Stimulated activated CD4-positive, alpha-beta T cell treated with anti-CD3 and anti-CD28 coated beads, Interleukin-12 subunit alpha, Interleukin-12 subunit beta, amount 100 ng/mL, for 24 hours (primary cell): Measurements from ENCODE around the gene IMPDH1.

Experiments
- DNase-seq, 2 experiments: peaks; one replicate each; pipeline ENCODE4 v3.0.0-alpha.2; 2020; ENCODE audit warnings: low read depth in 2 of 2

The IMPDH1 gene

DNA sequence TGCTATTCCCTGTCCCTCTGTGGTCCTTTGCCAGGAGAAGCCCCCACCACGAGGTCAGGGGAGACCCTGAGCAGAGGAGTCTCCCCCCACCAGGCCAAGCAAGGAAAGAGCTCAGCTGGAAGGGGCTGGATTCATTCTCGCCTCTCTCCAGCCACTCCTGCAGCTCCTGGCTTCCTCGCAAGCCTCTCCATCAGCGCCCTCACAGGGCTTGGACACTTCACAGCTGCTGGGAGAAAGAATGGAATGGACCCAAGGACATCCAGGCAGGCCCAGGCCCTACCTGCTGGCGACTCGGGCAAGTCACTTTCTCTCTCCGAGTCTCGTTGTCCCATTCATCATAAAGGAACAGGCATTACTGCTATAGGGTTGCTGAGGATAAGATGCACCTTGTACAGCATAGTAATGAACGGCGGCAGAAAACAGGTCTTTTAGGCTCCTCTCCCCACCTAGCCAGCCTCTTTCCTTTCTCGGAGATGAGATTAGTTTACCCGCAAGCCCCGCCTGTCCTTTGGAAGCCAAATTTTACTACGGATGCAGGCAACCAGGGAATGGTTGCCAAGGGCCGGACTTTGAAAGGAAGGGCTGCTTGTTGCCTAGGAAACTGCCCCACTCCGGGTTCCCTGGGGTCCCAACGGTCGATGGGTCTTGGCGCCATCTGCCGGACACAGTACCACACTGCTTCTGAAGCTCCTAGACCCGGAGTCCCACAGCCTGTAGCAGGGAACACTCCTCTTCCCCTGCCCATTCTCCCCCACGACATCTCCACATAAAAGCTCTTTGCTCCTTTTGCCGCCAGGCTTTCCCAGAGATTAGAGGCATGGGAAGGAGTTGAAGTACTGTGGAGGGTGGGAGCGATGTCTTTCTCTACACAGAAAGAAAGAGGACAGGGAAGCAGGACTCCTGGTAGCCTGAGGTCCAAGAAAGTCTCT, 22.3 kb downstream of the IMPDH1 start:
- peak; percentile 49 to 71 for DNase-seq

DNA sequence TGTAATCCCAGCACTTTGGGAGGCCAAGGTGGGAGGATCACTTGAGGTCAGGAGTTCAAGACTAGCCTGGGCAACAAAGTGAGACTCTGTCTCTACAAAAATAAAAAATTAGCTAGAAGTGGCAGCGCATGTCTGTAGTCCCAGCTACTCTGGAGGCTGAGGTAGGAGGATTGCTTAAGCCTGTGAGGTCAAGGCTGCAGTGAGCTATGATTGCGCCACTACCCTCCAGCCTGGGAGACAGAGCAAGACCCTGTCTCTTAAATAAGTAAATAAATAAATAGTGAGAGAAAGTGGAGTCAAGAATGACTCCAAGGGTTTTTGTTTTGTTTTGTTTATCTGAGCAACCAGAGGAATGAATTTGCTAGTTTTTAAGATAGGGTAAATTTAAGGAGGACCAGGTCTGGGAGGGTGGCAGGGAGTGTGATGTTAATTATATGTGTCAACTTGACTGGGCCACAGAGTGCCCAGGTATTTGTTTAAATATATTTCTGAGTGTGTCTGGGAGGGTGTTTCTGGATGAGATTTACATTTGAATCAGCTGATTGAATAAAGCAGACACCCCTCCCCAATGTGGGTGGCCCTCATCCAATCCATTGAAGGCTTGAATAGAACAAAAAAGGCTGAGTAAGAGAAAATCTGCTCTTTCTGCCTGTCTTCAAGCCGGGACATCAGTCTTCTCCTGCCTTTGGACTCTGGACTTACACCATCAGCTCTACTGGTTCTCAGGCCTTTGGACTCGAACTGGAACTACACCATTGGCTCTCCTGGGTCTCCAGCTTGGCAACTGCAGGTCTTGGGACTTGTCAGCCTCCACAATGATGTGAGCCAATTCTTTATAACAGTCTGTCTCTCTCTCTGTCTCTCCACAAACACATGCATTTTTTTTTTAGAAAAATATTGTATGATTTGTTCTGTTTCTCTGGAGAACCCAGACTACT, 23.5 kb downstream of the IMPDH1 start:
- DNase-seq: no peak

DNA sequence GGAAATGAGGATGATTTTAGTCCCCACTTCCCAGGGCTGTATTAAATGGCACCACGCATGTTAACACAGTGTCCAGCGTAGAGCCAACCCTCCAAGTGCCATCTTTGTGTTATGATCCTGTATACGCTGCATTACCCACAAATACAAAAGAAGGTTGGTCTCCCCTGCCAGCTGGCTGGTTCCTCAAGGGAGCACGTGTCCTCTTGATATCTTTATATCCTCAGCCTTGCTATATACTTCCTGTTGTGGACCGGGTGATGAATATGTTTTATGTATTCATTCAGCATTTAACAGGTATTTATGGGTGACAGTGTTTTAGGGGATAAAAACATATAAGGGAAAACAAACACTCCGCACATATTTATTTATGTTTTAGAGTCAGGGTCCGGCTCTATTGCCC, 25.1 kb downstream of the IMPDH1 start:
- no peak for DNase-seq

DNA sequence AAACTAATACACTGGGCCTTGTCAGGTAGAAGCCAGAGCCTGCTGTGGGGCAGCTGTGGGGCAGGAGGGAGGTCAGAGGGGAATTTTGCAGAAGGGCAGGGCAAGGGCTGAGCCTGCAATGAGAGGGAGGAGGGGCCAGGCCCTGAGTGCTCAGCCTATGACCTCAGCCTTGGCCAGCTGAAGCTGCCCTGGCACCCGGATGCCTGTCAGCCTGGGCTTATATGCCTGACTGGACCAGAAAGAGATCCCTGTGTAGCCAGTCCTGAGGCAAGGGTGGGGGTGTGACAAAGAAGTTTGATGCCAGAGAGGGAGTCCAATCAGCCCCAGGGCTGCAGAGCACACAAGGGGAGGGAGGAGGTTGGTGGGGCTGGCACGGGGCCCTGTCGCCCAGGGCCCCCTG, 26.0 kb downstream of the IMPDH1 start:
- no peak for DNase-seq

DNA sequence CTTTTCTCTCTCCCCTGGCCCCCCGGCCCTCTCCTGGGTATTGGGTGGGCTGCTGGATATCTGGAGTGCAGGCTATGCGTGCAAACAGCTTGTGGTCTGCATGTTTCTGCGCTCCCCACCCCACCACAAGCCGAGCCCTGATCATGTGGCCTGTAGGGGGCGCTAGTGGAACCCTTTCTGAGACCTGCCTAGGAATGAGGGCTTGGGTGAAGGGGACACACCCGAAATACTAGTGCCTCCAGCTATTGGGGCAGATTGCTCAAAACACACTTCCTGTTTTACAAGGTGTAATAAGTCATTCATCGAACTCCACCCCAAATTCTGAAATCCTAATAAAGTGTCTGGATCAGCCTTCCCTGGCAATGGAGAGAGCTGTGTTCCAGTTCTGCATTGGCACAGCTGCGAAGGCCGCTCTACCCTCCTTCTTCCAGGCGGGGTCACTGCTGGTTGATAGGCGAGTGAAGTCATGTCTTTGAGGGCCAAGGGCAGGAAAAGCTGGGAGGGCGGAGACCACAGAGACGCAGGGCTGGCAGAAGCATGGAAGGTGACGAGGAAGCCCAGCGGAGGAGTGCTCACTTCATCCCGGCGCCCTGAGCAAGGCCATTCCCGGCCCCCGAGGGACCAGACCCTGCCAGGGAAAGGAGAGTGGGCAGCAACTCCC, 28.5 kb downstream of the IMPDH1 start:
- DNase-seq: peak in 1 of 2 experiments; percentile 42

DNA sequence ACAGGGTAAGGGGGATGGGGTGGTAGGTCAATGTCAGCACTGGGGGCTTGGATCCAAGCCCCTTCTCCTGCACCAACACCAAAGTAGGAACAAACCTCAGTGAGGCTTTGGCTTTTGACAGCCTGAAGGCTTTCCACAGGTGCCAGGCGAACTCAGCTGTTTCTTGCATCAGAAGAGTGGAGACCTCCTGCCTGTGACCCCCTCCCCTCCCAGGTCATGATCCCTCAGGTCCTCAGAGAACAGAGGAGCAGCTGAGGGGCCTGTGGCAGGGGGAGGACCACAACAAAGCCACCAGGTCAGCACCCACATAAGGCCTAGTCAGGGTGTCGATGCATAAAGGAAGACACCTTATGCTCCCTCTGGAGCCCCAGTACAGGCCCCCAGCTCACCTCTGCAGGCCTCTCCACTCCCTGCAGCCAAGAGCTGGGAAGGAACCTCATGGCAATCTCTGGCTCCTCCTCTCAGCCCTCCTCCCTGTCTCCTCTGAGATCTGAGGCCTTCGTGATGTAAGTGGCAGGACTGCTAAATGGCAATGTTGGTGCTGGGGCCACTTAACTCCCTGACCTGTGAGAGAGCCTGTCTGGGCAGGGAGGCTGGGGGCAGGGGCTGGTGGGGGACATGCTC, 29.2 kb downstream of the IMPDH1 start:
- DNase-seq: no peak

DNA sequence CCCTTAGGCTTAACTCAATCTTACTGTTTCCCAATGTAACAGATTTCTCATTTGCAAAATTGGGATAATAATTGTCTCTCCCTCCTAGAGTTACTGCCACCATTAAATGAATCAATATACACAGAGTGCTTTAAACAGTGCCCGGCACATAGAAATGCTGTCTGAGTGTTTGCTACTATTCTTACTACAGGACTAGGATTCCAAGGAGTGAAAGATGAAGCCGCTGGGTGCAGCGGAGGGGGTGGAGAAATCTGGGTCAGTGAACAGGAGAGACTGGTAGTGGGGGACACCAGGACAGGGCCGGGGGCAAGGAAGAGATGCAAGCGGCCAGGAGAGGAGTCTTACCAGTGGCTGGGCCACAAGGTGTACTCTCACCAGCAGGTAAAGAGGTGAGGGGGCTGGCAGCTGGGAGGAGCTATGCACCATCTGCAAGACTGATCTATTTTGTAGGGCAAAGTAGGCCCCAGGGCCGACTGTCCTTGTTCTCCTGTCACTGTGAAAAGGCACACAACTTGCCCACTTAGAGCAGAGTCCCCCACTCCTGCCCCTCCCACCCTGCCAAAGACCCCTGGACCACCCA, 29.8 kb downstream of the IMPDH1 start:
- DNase-seq: no peak

DNA sequence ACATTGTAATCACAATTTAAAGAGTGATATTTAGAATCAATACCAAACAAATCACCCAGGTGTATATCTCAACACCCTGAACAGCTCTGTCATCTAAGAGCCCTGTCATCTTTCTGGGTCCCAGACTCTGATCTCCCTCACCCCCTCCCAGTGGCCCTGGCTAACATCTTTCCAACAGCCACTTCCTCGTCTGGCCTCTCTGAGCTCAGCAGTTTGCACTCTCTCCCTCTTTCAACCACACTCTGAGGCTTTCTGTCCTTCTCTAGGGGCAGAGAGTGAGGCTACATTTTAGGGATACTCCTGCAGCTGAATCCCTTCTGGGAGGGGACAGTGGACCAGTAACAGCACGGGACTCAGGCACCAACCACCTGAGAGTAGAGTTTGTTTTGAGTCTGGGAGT, 31.1 kb downstream of the IMPDH1 start:
- no peak for DNase-seq

DNA sequence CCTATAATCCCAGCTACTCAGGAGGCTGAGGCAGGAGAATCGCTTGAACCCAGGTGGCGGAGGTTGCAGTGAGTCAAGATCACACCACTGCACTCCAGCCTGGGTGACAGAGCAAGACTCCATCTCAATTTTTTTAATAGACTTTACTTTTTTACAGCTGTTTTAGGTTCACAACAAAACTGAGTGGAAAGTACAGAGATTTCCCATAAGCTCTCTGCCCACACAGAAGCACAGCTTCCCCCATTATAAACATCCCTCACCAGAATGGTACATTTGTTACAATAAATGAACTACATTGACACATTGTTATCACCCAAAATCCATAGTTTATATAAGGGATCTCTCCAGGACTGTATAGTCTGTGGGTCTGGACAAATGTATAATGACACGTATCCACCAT, 33.7 kb downstream of the IMPDH1 start:
- no peak for DNase-seq

DNA sequence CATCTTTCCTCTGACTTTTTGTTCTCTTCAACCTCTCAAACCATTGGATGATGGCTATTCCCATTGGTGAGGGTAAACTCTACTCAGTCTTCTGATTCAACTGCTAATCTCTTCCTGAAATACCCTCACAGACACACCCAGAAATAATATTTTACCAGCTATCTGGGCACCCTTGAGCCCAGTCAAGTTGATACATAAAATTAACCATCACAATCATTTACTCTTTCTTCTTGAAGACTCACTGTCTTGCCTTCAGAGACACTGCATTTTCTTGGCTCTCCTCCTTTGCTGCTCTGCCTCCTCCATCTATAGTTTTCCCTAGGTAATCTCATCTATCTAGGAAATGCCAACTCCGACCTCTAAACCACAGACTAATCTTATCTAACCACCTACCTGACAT, 35.7 kb downstream of the IMPDH1 start:
- DNase-seq: no peak

DNA sequence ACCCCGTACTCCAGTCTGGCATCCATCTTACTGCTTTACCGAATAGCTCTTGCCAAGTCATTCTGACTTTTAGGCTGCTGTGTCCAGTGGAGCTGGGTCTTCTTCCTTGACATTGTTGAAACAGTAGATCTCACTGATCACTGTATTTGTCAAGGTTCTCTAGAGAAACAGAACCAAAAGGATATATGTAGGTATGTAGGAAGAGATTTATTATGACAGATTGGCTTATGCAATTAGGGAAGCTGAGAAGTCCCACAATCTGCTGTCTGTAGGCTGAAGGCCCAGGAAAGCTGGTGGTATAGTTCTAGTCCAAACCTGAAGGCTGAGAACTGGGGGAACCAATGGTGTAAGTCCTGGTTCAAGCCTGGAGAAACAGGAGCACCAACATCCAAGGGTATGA, 36.2 kb downstream of the IMPDH1 start:
- no peak for DNase-seq

DNA sequence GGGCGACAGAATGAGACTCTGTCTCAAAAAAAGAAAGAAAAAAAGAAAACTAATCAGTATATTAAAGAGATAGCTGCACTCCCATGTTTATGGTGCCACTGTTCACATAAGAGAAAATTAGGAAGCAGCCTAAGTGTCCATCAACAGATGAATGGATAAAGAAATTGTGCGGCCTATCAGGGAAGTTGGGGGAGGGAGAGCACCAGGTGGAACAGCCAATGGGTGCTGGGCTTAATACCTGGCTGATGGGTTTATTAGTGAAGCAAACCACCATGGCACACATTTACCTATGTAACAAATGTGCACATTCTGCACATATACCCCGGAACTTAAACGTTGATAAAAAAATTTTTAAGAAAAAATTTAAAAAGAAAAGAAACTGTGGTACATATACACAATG, 39.3 kb downstream of the IMPDH1 start:
- DNase-seq: no peak

DNA sequence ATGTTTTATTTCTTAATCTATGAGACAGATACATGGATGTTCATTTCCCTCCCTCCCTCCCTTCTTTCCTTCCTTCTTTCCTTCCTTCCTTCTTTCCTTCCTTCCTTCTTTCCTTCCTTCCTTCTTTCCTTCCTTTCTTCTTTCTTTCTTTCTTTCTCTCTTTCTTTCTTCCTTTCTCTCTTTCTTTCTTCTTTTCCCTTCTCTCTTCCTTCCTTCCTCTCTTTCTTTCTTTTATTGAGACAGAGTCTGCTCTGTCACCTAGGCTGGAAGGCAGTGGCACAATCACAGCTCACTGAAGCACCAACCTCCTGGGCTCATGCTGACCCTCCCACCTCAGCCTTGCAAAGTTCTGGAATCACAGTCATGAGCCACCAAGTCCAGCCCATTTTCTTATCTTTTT, 42.8 kb downstream of the IMPDH1 start:
- DNase-seq: no peak

DNA sequence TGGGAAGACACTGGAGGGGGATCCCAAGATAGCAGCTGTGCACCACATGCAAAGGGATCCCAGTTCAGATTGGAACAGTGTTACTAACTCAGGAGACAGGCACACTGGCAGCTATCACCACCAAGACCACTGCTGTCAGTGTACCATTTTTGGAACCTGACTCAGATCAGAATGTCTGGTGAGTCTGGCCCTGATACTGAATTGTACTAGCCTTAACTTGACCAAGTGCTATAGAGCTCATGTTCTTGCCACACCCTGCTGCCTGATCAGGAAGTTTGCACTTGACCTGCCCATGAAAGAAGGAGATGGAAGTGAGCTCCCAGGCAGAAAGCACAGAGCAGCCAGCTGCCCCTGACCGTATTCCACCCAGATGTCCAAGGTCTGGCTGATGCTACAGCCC, 43.5 kb downstream of the IMPDH1 start:
- DNase-seq: no peak

DNA sequence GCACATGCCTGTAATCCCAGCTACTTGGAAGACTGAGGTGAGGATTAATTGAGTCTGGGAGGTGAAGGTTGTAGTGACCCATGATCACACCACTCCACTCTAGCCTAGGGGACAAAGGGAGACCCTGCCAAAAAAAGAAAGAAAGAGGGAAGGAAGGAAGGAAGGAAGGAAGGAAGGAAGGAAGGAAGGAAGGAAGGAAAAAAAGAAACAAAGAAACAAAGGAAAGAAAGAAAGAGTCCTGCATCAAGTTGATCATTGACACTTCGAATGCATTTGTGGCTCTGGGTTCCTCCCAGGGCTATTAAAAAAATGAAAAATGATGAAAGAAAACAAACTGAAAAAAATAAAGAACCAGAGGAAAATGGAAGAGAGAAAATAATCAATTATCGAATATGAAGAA, 44.4 kb downstream of the IMPDH1 start:
- no peak for DNase-seq

DNA sequence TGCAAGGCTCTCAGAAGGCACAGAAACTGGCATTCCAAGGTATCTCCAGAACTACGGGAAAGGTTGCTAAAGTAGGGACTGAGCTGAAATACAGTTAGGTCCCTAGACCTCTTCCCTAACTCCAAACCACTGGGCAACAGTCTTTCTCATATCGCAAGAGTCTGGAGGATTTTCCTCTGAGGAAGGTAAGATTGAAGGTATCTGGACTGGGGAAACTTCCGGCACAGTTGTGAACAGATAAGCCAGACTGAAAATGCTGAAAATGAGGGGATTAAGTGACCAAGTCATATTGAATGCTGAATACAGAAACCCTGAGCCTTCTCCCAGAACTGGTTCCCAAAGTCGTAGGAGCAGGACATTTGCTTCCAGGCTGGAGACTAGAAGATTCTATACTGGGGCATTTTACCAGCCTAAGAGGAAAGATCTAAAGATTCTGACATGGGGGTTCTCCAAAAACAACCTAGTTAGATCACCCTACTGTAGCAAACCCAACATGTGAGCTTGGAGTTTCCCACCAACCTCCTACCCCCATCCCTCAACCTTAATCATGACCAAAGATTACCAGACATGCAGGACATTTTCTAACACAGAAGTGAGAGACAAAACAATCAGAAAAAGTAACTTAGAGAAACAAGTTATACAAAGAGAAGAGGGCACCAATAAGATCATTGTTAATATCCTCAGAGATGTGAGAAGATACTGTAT, 45.5 kb downstream of the IMPDH1 start:
- DNase-seq: no peak

DNA sequence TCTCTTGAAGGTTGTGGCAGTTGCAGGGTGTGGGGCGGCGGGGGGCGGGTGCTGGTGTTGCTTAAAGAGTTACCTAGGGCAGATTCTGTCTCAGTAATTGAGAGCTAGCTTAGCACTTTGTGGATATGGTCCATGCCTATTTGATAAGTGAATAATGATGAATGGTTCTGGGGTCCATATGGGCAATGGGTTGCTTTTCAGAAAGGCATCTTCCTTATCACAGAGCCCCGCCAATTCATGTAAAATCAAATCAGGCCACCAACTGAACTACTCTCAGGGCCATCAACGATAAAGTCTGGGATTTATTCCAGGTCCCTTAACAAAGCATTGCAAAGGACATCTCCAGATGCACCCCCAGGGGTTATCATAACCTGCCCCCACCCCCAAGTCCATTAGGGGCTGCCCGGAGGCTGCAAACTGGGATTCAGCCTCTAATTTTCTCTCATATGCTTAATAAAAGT, 46.5 kb downstream of the IMPDH1 start:
- no peak for DNase-seq

DNA sequence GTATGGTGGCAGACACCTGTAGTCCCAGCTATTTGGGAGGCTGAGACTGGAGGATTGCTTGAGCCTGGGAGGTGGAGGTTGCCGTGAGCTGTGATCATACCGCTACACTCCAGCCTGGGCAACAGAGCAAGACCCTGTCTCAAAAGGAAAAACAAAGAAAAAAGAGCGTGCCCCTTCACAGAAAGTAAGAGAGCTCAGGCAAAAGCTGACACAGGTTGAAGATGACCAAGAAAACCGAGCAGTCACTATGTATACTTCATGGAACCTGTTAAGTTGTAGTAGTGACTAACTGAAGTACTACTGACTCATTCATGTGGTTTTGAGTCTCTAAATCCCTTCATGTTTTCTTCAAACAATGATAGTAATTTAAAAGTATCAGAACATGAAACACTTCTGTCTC, 47.1 kb downstream of the IMPDH1 start:
- DNase-seq: no peak

DNA sequence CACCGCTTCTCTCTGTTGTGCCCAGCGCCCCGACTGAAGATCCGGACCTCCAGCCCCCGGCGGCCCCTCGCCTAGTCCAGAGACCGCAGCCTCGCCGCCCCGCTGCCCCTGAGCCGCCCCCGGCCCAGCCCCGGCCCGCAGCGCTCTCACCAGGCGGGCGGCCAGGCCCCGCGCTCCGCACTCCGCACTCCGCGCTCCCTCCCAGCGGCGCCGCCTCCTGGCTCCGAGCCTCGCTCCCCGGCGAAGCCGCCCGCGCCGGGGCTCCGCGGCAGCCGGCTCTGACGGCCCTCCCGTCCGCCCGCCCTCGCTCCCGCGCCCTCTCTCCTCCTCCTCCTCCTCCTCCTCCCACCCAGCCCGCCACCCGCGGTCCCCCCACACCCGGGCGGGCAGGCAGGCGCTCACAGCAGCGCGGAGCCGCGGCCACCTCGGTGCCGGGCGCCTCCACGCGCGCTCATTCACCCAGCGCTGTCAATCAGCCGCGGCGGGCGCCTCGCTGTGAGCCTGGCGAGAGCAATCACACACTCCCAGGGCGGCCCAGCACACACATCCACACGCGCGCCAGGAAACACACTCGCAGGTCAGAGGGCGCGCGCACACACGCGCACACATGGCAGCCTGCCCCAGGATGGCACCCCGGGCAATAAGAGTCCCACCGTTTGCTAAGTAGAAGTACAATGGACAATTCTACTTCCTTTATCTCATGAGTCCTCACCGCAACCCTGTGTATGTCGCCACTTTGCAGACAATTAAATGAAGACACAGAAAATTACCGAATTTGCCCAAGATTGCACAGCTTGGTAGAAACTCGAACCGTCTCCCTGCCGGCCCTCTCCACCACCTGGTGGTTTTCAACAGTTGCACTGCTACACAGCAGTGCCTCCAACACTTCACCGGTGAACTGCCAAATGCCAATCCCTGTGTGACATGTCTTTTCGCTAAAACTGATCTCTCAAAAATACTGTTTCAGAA, 48.1 kb downstream of the IMPDH1 start, which contains the start of gene PRRT4:
Gene PRRT4, minus strand, starts transcription at position 280 of the 969 bp plus-strand sequence.
- DNase-seq: no peak
